ENCODE measurements around the gene IRAK1. TPM values are rescaled to one million over a fixed set of nuclear protein-coding genes. Genes with fewer than 3 reads are reported as not detected.

The IRAK1 gene
- total and polyA plus RNA-seq, 2 of the 13 experiments (the other 11 are each of a cell fraction or from before 2014, with no cell fraction given) = 57.7 to 77.3 TPM

DNA sequence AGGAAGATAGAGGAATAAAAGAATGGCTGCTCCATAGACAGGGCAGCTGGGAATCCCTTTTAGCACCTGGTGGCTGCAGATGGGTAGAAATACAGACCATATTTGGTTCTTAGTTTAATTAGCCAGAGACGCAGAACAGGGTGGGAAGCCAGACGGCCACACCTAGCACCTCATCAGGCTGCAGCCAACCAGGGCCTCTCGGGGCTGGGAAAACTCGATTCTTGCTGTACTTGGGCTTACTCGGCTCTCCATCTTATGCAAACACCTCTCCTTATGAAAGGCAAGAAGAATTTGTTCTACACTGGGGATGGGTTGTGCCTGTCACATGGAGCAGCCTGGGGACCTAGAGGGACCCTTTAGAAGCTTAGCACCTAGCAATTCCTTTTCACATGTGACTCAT lies 19.7 kb downstream of the IRAK1 start (continued):
- TF ChIP-seq REPIN1 (CRISPR knock-in tag; IDR thresholded peaks at IDR 0.05; ENCODE audit: borderline replicate concordance, low read depth) (no peak), BHLHE40 (IDR thresholded peaks at IDR 0.05; ENCODE audit: low read length) (no peak)
- TF ChIP-seq, protein P1, sequence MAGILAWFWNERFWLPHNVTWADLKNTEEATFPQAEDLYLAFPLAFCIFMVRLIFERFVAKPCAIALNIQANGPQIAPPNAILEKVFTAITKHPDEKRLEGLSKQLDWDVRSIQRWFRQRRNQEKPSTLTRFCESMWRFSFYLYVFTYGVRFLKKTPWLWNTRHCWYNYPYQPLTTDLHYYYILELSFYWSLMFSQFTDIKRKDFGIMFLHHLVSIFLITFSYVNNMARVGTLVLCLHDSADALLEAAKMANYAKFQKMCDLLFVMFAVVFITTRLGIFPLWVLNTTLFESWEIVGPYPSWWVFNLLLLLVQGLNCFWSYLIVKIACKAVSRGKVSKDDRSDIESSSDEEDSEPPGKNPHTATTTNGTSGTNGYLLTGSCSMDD (CRISPR knock-in tag; IDR thresholded peaks at IDR 0.05) = no peak

DNA sequence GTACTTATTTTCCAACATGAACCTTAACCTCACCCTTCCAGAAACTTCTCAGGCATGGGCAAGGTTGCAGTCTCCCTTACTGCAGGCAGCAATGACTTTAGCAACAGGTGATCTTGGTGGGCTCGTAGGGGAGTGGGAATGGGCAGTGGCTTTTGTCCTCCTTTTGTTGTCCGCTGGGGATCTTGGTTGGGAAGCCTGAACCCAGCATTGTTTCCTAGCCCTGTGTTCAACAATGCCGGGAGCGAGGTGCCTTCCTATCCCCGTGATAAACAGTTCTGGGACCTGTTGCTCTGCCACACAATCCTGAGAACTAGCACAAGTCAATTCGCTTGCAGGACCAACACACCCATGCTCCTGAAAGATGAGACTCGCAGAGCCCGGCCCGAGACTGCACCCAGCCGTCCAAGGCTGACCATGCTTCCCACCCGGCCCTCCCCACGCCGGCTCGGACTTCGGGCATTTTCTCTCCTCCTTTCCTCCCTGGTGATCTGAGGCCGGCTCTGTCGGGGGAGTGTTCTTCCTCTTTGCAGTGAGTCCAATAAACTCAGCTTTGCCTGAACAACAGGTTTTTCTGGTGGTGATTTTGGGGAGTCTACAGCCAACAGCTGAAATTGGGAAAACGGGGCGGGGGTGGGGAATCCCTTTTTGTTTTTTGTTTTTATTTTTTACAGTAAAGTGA lies 20.2 kb downstream of the IRAK1 start:
- TF ChIP-seq, protein P2, sequence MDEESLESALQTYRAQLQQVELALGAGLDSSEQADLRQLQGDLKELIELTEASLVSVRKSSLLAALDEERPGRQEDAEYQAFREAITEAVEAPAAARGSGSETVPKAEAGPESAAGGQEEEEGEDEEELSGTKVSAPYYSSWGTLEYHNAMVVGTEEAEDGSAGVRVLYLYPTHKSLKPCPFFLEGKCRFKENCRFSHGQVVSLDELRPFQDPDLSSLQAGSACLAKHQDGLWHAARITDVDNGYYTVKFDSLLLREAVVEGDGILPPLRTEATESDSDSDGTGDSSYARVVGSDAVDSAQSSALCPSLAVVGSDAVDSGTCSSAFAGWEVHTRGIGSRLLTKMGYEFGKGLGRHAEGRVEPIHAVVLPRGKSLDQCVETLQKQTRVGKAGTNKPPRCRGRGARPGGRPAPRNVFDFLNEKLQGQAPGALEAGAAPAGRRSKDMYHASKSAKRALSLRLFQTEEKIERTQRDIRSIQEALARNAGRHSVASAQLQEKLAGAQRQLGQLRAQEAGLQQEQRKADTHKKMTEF (CRISPR knock-in tag; IDR thresholded peaks at IDR 0.05) = no peak
- Histone ChIP-seq H3K27me3 (ENCODE audit: control insufficient read depth in 1 of 2, insufficient read depth in 2 of 2, low read length in 2 of 2) (no peaks in the 10 kb centered on the region), H3K4me2 (ENCODE audit: low read depth, low read length) (no peak overlapping the region), H3K9me3 (ENCODE audit: low read length) (no peaks in the 10 kb centered on the region), H3K4me3 (replicated peaks in 1 of 3; ENCODE audit: insufficient read depth in 1 of 3, low read depth in 2 of 3, low read length in 3 of 3) (no peak overlapping the region), H4K20me1 (ENCODE audit: insufficient read depth, low read length) (no peaks in the 10 kb centered on the region), H2AFZ (ENCODE audit: low read length) (no peak overlapping the region), H3K27ac (ENCODE audit: extremely low read length, insufficient read depth, low read length) (no peak overlapping the region), H3K79me2 (ENCODE audit: insufficient read depth, low read length) (no peaks in the 10 kb centered on the region), H3K9ac (ENCODE audit: insufficient read depth, low read depth, low read length) (no peak overlapping the region), H3K4me1 (ENCODE audit: insufficient read depth, low read length) (no peaks in the 10 kb centered on the region), H3K36me3 (replicated peaks in 1 of 2; ENCODE audit: control insufficient read depth in 1 of 2, insufficient read depth in 2 of 2, low read length in 2 of 2) (no peaks in the 10 kb centered on the region)
- BruUV-seq (replicated peaks) = no TSS peak
- in situ Hi-C loops (cut with HindIII; ENCODE audit: extremely low pct_ligation_motif_present, low pct_unique_long_range_greater_than_20kb) = no loop called here
- CTCF ChIA-PET (ENCODE audit: low intra/inter-chr PET ratio, low total read pairs) = no interaction called here
- POLR2A ChIA-PET = interaction anchor here (1.4 kb wide), 1 partner anchor 11 kb away, joined by 5 read pairs; no protein-coding TSS in a partner anchor
- no peak for ATAC-seq
- WGBS (ENCODE audit: low lambda C conversion rate) = 50% methylated on average over 6 of the region's 19 CpGs
- no peak for FAIRE-seq
- DNase-seq (ENCODE audit: low spot score) = no peak
- intact Hi-C loops (cut with micrococcal nuclease; ENCODE audit: unreplicated experiment) = no loop called here

Data from HepG2 (cell line).